ENCODE data around the gene BARX1. TPM values are rescaled to one million over a fixed set of nuclear protein-coding genes. Genes with fewer than 3 reads are reported as not detected.

Gene BARX1
- total RNA-seq, 1 donor from 2014 or later: not detected

- intact Hi-C loops (cut with micrococcal nuclease): no loop called here
- no peak for DNase-seq
These were observed 45.0 kb downstream of the BARX1 start for GRCh38 chr9:93910196-93910595.

GRCh38 chr9:93909242-93909616 lies 45.9 kb downstream of the BARX1 start:
- intact Hi-C loops (cut with micrococcal nuclease): no loop called here
- no peak for TF ChIP-seq CTCF (IDR thresholded peaks at IDR 0.05; ENCODE audit: borderline replicate concordance)
- no peaks in the 10 kb centered on the region for H3K9me3 ChIP-seq (replicated peaks)
- no peak overlapping the region for H3K4me3 ChIP-seq
- DNase-seq: no peak
- peaks cover 4% of the 10 kb centered on the region for H3K4me1 ChIP-seq
- H3K27ac ChIP-seq (replicated peaks): no peak overlapping the region
- H3K27me3 ChIP-seq (ENCODE audit: low read depth): peaks cover 65% of the 10 kb centered on the region
- H3K36me3 ChIP-seq: no peaks in the 10 kb centered on the region

More at GRCh38 chr9:93910196-93910595, 45.0 kb downstream of the BARX1 start:
- no peak overlapping the region for H3K4me3 ChIP-seq
- peaks cover 4% of the 10 kb centered on the region for H3K4me1 ChIP-seq
- no peak overlapping the region for H3K27ac ChIP-seq (replicated peaks)
- H3K36me3 ChIP-seq: no peaks in the 10 kb centered on the region
- H3K27me3 ChIP-seq (ENCODE audit: low read depth): peaks cover 62% of the 10 kb centered on the region
- no peak for TF ChIP-seq CTCF (IDR thresholded peaks at IDR 0.05; ENCODE audit: borderline replicate concordance)
- H3K9me3 ChIP-seq (replicated peaks): no peaks in the 10 kb centered on the region

- intact Hi-C loops (cut with micrococcal nuclease): no loop called here
- TF ChIP-seq CTCF (IDR thresholded peaks at IDR 0.05; ENCODE audit: borderline replicate concordance): no peak
- H3K36me3 ChIP-seq: no peaks in the 10 kb centered on the region
- H3K4me1 ChIP-seq: peaks cover 4% of the 10 kb centered on the region
- H3K27ac ChIP-seq (replicated peaks): no peak overlapping the region
- peaks cover 68% of the 10 kb centered on the region for H3K27me3 ChIP-seq (ENCODE audit: low read depth)
- H3K9me3 ChIP-seq (replicated peaks): no peaks in the 10 kb centered on the region
- H3K4me3 ChIP-seq: no peak overlapping the region
- no peak for DNase-seq
These were observed 46.4 kb downstream of the BARX1 start for GRCh38 chr9:93908591-93909241.

- no peak overlapping the region for H3K4me3 ChIP-seq
- no peak for DNase-seq
- peaks cover 70% of the 10 kb centered on the region for H3K27me3 ChIP-seq (ENCODE audit: low read depth)
- H3K27ac ChIP-seq (replicated peaks): no peak overlapping the region
- intact Hi-C loops (cut with micrococcal nuclease): no loop called here
- H3K4me1 ChIP-seq: peaks cover 4% of the 10 kb centered on the region
- H3K9me3 ChIP-seq (replicated peaks): no peaks in the 10 kb centered on the region
- TF ChIP-seq CTCF (IDR thresholded peaks at IDR 0.05; ENCODE audit: borderline replicate concordance): no peak
- no peaks in the 10 kb centered on the region for H3K36me3 ChIP-seq
These were observed 47.5 kb downstream of the BARX1 start for GRCh38 chr9:93907551-93908199.

- intact Hi-C loops (cut with micrococcal nuclease): no loop called here
- no peak overlapping the region for H3K27ac ChIP-seq (replicated peaks)
- no peaks in the 10 kb centered on the region for H3K36me3 ChIP-seq
- peaks cover 64% of the 10 kb centered on the region for H3K27me3 ChIP-seq (ENCODE audit: low read depth)
- no peaks in the 10 kb centered on the region for H3K9me3 ChIP-seq (replicated peaks)
- no peaks in the 10 kb centered on the region for H3K4me1 ChIP-seq
- no peak overlapping the region for H3K4me3 ChIP-seq
- DNase-seq: no peak
- no peak for TF ChIP-seq CTCF (IDR thresholded peaks at IDR 0.05; ENCODE audit: borderline replicate concordance)
These were observed 48.8 kb downstream of the BARX1 start for GRCh38 chr9:93906195-93906880.
